Activated T-helper 2 cell treated with anti-CD3 and anti-CD28 coated beads, Interferon-gamma antibody, Interleukin-2, Interleukin-4, amounts not matched to agents 10 μg/mL and 5 μg/mL and 100 μg/mL, durations not matched to agents 14 hours and 24 hours and 36 hours (primary cell): ENCODE results near the gene SYCP2L. TPM values are rescaled to one million over a fixed set of nuclear protein-coding genes. Genes with fewer than 3 reads are reported as not detected.
"Not testable (repeated sequence)": the region's sequence is repeated elsewhere in the genome, so short reads cannot be mapped to it uniquely, and the experiment has no call there.

Source experiments
- DNase-seq: peaks from one replicate; pipeline ENCODE4 v3.0.0; 2021; ENCODE audit warnings: low spot score
- H3K27ac Mint-ChIP-seq: one replicate; pipeline ENCODE4 v1.8.0; 2021; ENCODE audit warnings: mixed read lengths
- H3K27me3 Mint-ChIP-seq: one replicate; pipeline ENCODE4 v1.8.0; 2021; ENCODE audit warnings: low read depth, mixed read lengths
- H3K36me3 Mint-ChIP-seq: one replicate; pipeline ENCODE4 v1.8.0; 2021; ENCODE audit warnings: low read depth, mixed read lengths
- H3K4me1 Mint-ChIP-seq: one replicate; pipeline ENCODE4 v1.8.0; 2021; ENCODE audit warnings: low read depth, mixed read lengths
- H3K4me3 Mint-ChIP-seq: one replicate; pipeline ENCODE4 v1.8.0; 2021; ENCODE audit warnings: low read depth, mild to moderate bottlenecking, moderate library complexity, mixed read lengths
- H3K9me3 Mint-ChIP-seq: one replicate; pipeline ENCODE4 v1.8.0; 2021; ENCODE audit warnings: mixed read lengths
- intact Hi-C: fragments of 100-400 bp; cut with micrococcal nuclease; formaldehyde crosslinking; loops from one replicate; pipeline ENCODE4 v1.15.1; 2023
- total RNA-seq: library from RNA; stranded (reverse); gene quantifications from 2 replicates; pipeline ENCODE4 v1.2.3, GENCODE V29; 2022

Gene SYCP2L
- total RNA-seq, 1 donor from 2014 or later = 0.23 TPM

- DNase-seq = no peak
- Mint-ChIP-seq H3K27ac (no peak overlapping the region), H3K4me1 (peaks cover 6% of the 10 kb centered on the region), H3K27me3 (peaks cover 86% of the 10 kb centered on the region), H3K9me3 (no peaks in the 10 kb centered on the region), H3K4me3 (no peak overlapping the region), H3K36me3 (no peaks in the 10 kb centered on the region)
- intact Hi-C loops = loop anchor here (5.0 to 10.0 kb wide), 2 partner anchors 141 to 461 kb away; no protein-coding TSS in a partner anchor
These were observed 3.3 kb upstream of the SYCP2L start for GRCh38 chr6:10883312-10884244.

GRCh38 chr6:10884245-10884972 is 2.4 kb upstream of the SYCP2L start:
- H3K4me3 Mint-ChIP-seq = no peak overlapping the region
- H3K4me1 Mint-ChIP-seq = peaks cover 6% of the 10 kb centered on the region
- H3K27ac Mint-ChIP-seq = no peak overlapping the region
- no peak for DNase-seq
- no peaks in the 10 kb centered on the region for H3K36me3 Mint-ChIP-seq
- peaks cover 84% of the 10 kb centered on the region for H3K27me3 Mint-ChIP-seq
- H3K9me3 Mint-ChIP-seq = no peaks in the 10 kb centered on the region
- intact Hi-C loops = loop anchor here (5.0 to 10.0 kb wide), 2 partner anchors 140 to 462 kb away; no protein-coding TSS in a partner anchor

GRCh38 chr6:10886365-10886690 is 524 bp upstream of the SYCP2L start:
- not testable (repeated sequence) for H3K4me1 Mint-ChIP-seq, H3K4me3 Mint-ChIP-seq, H3K9me3 Mint-ChIP-seq, DNase-seq, H3K36me3 Mint-ChIP-seq, H3K27ac Mint-ChIP-seq
- intact Hi-C loops = loop anchor here (5.0 to 10.0 kb wide), 3 partner anchors 138 to 504 kb away; no protein-coding TSS in a partner anchor
- peaks cover 79% of the 10 kb centered on the region for H3K27me3 Mint-ChIP-seq

DNA sequence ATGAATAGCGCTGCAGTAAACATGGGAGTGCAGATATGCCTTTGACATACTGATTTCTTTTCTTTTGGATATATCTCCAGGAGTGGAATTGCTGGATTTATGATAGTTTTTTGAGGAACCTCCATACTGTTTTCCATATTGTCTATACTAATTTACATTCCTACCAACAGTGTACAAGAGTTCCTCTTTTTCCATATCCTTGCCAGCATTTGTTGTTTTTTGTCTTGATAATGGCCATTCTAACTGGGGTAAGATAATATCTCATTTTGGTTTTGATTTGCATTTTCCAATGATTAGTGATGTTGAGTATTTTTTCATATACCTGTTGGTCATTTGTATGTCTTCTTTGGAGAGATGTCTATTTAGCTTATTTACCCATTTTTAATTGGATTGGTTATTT is 3.3 kb downstream of the SYCP2L start:
- Mint-ChIP-seq H3K4me3 (no peak overlapping the region), H3K4me1 (no peaks in the 10 kb centered on the region), H3K27ac (no peak overlapping the region), H3K9me3 (peaks cover 5% of the 10 kb centered on the region), H3K27me3 (peaks cover 52% of the 10 kb centered on the region), H3K36me3 (no peaks in the 10 kb centered on the region)
- no peak for DNase-seq
- intact Hi-C loops = no loop called here

DNA sequence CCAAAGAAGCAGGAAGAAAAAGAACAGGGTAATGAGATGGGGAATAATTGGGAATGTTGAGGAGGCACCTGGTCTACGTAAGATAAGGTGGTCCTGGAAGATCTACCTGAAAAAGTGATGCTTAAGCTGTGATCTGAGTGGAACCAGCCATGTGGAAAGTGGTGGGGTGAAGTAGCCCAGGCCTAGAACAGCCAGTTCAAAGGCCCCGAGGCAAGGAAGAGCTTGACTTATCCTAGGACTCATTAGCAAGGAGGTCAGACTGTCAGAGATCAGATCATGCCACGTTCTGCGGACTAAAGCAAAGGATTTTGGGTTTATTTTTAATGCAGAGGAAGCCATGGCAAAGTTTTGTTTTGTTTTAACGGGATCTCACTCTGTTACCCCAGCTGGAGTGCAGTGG is 5.1 kb downstream of the SYCP2L start:
- no peak for DNase-seq
- Mint-ChIP-seq H3K27ac (no peak overlapping the region), H3K4me3 (no peak overlapping the region), H3K9me3 (peaks cover 5% of the 10 kb centered on the region), H3K36me3 (no peaks in the 10 kb centered on the region), H3K27me3 (peaks cover 40% of the 10 kb centered on the region), H3K4me1 (no peaks in the 10 kb centered on the region)
- intact Hi-C loops = no loop called here

GRCh38 chr6:10894958-10895357 is 8.1 kb downstream of the SYCP2L start:
- Mint-ChIP-seq H3K4me3 (no peak overlapping the region), H3K27ac (no peak overlapping the region), H3K27me3 (peaks cover 18% of the 10 kb centered on the region), H3K36me3 (no peaks in the 10 kb centered on the region), H3K9me3 (peaks cover 5% of the 10 kb centered on the region), H3K4me1 (no peaks in the 10 kb centered on the region)
- no peak for DNase-seq
- intact Hi-C loops = no loop called here

GRCh38 chr6:10896691-10897090 is 9.8 kb downstream of the SYCP2L start:
- Mint-ChIP-seq H3K27me3 (peaks cover 6% of the 10 kb centered on the region), H3K36me3 (no peaks in the 10 kb centered on the region), H3K9me3 (no peaks in the 10 kb centered on the region), H3K27ac (no peak overlapping the region), H3K4me3 (no peak overlapping the region), H3K4me1 (peaks cover 3% of the 10 kb centered on the region)
- intact Hi-C loops = no loop called here
- DNase-seq = no peak

DNA sequence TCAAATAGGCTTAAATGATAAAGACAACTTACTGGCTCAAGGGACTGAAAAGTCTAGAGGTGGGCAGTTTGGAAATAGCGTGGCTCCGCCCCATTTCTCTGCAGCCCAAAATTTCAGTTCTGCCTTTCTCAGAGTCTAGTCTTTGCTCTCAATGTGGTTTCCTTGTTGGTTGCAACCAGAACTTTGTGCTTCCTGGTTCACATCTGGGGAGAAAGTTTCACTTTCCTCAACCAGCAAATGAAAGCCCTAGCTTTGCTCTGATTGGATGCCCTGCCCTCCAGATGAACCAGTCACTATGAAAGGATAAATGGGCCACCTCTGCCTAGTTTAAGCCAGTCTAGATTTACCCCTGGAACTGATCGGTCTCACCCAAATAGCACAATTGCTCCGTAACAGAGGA is 14.9 kb downstream of the SYCP2L start:
- no peaks in the 10 kb centered on the region for H3K27me3 Mint-ChIP-seq
- H3K36me3 Mint-ChIP-seq = no peaks in the 10 kb centered on the region
- intact Hi-C loops = no loop called here
- no peak overlapping the region for H3K27ac Mint-ChIP-seq
- no peaks in the 10 kb centered on the region for H3K9me3 Mint-ChIP-seq
- H3K4me1 Mint-ChIP-seq = peaks cover 9% of the 10 kb centered on the region
- no peak overlapping the region for H3K4me3 Mint-ChIP-seq
- no peak for DNase-seq

GRCh38 chr6:10904015-10904414 is 17.2 kb downstream of the SYCP2L start:
- no peaks in the 10 kb centered on the region for H3K9me3 Mint-ChIP-seq

GRCh38 chr6:10908228-10908627 is 21.4 kb downstream of the SYCP2L start:
- H3K36me3 Mint-ChIP-seq = no peaks in the 10 kb centered on the region
- no peaks in the 10 kb centered on the region for H3K4me1 Mint-ChIP-seq
- H3K9me3 Mint-ChIP-seq = no peaks in the 10 kb centered on the region
- no peak overlapping the region for H3K4me3 Mint-ChIP-seq
- DNase-seq = no peak
- intact Hi-C loops = no loop called here
- H3K27me3 Mint-ChIP-seq = peaks cover 1% of the 10 kb centered on the region
- H3K27ac Mint-ChIP-seq = no peak overlapping the region

More at GRCh38 chr6:10904015-10904414, 17.2 kb downstream of the SYCP2L start:
- Mint-ChIP-seq H3K27ac (no peak overlapping the region), H3K4me1 (peaks cover 9% of the 10 kb centered on the region), H3K4me3 (no peak overlapping the region), H3K27me3 (no peaks in the 10 kb centered on the region), H3K36me3 (no peaks in the 10 kb centered on the region)
- intact Hi-C loops = no loop called here
- DNase-seq = no peak

- H3K4me3 Mint-ChIP-seq, H3K4me1 Mint-ChIP-seq, intact Hi-C loops, DNase-seq, H3K27ac Mint-ChIP-seq, H3K27me3 Mint-ChIP-seq, H3K36me3 Mint-ChIP-seq, H3K9me3 Mint-ChIP-seq: not testable (repeated sequence)
These were observed 32.7 kb downstream of the SYCP2L start for GRCh38 chr6:10919520-10919919.

GRCh38 chr6:10933126-10933525 is 46.3 kb downstream of the SYCP2L start:
- DNase-seq = no peak
- intact Hi-C loops = no loop called here
- no peak overlapping the region for H3K27ac Mint-ChIP-seq
- no peak overlapping the region for H3K4me3 Mint-ChIP-seq
- no peaks in the 10 kb centered on the region for H3K4me1 Mint-ChIP-seq
- H3K36me3 Mint-ChIP-seq = no peaks in the 10 kb centered on the region
- no peaks in the 10 kb centered on the region for H3K9me3 Mint-ChIP-seq
- peaks cover 9% of the 10 kb centered on the region for H3K27me3 Mint-ChIP-seq

DNA sequence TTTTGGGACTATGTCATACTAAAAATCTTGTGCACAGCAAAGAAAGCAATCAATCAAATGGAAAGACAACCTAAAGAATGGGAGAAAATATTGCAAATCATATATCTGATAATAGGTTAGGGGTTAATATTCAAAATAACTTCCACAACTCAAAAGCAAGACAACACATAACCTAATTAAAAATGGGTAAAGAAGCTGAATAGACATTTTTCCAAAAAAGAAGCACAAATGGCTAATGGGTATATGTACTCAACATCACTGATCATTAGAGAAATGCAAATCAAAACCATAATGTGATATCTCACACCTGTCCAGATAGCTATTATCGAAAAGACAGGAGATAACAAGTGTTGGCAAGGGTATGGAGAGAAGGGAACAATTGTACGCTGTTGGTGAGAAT is 53.0 kb downstream of the SYCP2L start:
- Mint-ChIP-seq H3K27ac (no peak overlapping the region), H3K4me3 (no peak overlapping the region), H3K36me3 (no peaks in the 10 kb centered on the region), H3K27me3 (peaks cover 9% of the 10 kb centered on the region), H3K9me3 (no peaks in the 10 kb centered on the region), H3K4me1 (no peaks in the 10 kb centered on the region)
- no peak for DNase-seq
- intact Hi-C loops = no loop called here
